T-cell (primary cell): ENCODE data around the gene TCL1A. TPM values are rescaled to one million over a fixed set of nuclear protein-coding genes. Genes with fewer than 3 reads are reported as not detected.

Experiments
- ATAC-seq, 4 experiments: fragments of 200-7000 bp in 3 of 4; fragments of 150-1000 bp in 1 of 4; cut with Tn5 transposase; replicated peaks in 1 of 4; 1 replicate in 3 of 4; 2 replicates in 1 of 4; pipeline ENCODE4 v1.10.0; 2021; ENCODE audit warnings: moderate library complexity in 3 of 4, mild to moderate bottlenecking in 2 of 4, moderate number of reproducible peaks in 1 of 4
- CTCF ChIA-PET, 2 donors: fragments of 300-600 bp; sonication (Branson Sonifier 250); formaldehyde crosslinking; loops; one replicate each; lab custom pipeline; 2022; ENCODE audit warnings: antibody characterized with exemption in 2 of 2; lab: Charles Lee
- POLR2A ChIA-PET, 2 donors: fragments of 300-600 bp; sonication (Branson Sonifier 250); formaldehyde crosslinking; loops; one replicate each; lab custom pipeline; 2022; ENCODE audit warnings: antibody characterized with exemption in 2 of 2; lab: Charles Lee
- DNase-seq, 35 experiments: peaks; one replicate each; pipeline versions ENCODE4 v3.0.0 to v3.0.0-alpha.2; 2013 to 2023
- H3K27ac ChIP-seq: one replicate; pipeline ENCODE4 v1.5.1; 2013; ENCODE audit warnings: low read length
- H3K27me3 ChIP-seq, 2 experiments: replicated peaks in 1 of 2; 1 replicate in 1 of 2; 2 replicates in 1 of 2; pipeline versions ENCODE4 v1.6.1 to v1.7.0; 2013; ENCODE audit warnings: low read length in 1 of 2, mixed read lengths in 1 of 2; ENCODE audit not compliant: control insufficient read depth in 2 of 2, insufficient read depth in 2 of 2; ENCODE audit errors: extremely low read depth in 1 of 2
- H3K36me3 ChIP-seq, 2 donors: 1 replicate in 1 of 2; 2 replicates in 1 of 2; pipeline versions ENCODE4 v1.6.1 to v1.7.0; 2013; ENCODE audit warnings: low read length in 1 of 2; ENCODE audit not compliant: control insufficient read depth in 2 of 2, insufficient read depth in 1 of 2; ENCODE audit errors: extremely low read depth in 1 of 2
- H3K4me1 ChIP-seq, 2 experiments: 1 replicate in 1 of 2; 2 replicates in 1 of 2; pipeline versions ENCODE4 v1.6.1 to v1.7.0; 2013; ENCODE audit warnings: low read length in 2 of 2, mixed read lengths in 1 of 2; ENCODE audit not compliant: insufficient read depth in 2 of 2, control insufficient read depth in 1 of 2; ENCODE audit errors: extremely low read depth in 1 of 2
- H3K4me3 ChIP-seq, 2 donors: 1 replicate in 1 of 2; 2 replicates in 1 of 2; pipeline versions ENCODE4 v1.5.1 to v1.7.0; 2013; ENCODE audit warnings: mild to moderate bottlenecking in 2 of 2, low read length in 1 of 2, moderate library complexity in 1 of 2; ENCODE audit not compliant: control insufficient read depth in 1 of 2; ENCODE audit errors: extremely low read depth in 1 of 2
- H3K9me3 ChIP-seq: 2 replicates; pipeline ENCODE4 v1.7.0; 2013
- H3K27ac Mint-ChIP-seq, 2 donors: one replicate each; pipeline ENCODE4 v1.8.0; 2020 to 2021; ENCODE audit warnings: mild to moderate bottlenecking in 2 of 2, mixed read lengths in 2 of 2
- H3K27me3 Mint-ChIP-seq, 2 donors: one replicate each; pipeline ENCODE4 v1.8.0; 2021 to 2022; ENCODE audit warnings: mixed read lengths in 2 of 2
- H3K36me3 Mint-ChIP-seq: one replicate; pipeline ENCODE4 v1.8.0; 2021; ENCODE audit warnings: mixed read lengths
- H3K4me1 Mint-ChIP-seq, 3 donors: one replicate each; pipeline ENCODE4 v1.8.0; 2020 to 2022; ENCODE audit warnings: mixed read lengths in 3 of 3, mild to moderate bottlenecking in 1 of 3
- H3K4me3 Mint-ChIP-seq, 3 donors: one replicate each; pipeline ENCODE4 v1.8.0; 2020 to 2022; ENCODE audit warnings: mild to moderate bottlenecking in 3 of 3, mixed read lengths in 3 of 3, moderate library complexity in 3 of 3
- H3K9me3 Mint-ChIP-seq, 3 donors: one replicate each; pipeline ENCODE4 v1.8.0; 2020 to 2022; ENCODE audit warnings: mixed read lengths in 3 of 3
- WGBS: methylation state at CpG from one replicate; pipeline ENCODE4 v1.1.5; 2013; ENCODE audit warnings: missing lambda C conversion rate; ENCODE audit not compliant: insufficient coverage; 5-methylcytosine and 5-hydroxymethylcytosine counted together
- total RNA-seq, 35 experiments: library from RNA in 6 of 35; stranded (reverse) in 6 of 35; fragments of 120-200 nt in 1 of 35; gene quantifications; one replicate each; pipeline versions ENCODE4 v1.2.1 to v1.2.4 and lab custom pipeline; 2013 to 2026

The TCL1A gene
- total RNA-seq, 5 donors from 2014 or later (not counting 1 experiment from before 2014, with no cell fraction given), result 1.4 to 22.5 (median 2.6) TPM

- peaks cover 21 to 30% of the 10 kb centered on the region in 2 donors for H3K27me3 Mint-ChIP-seq
- POLR2A ChIA-PET, result no interaction called here
- no peaks in the 10 kb centered on the region for H3K36me3 Mint-ChIP-seq
- H3K9me3 Mint-ChIP-seq, result no peaks in the 10 kb centered on the region
- DNase-seq (no peak), ATAC-seq (no peak)
- no peaks in the 10 kb centered on the region for H3K4me1 ChIP-seq
- peaks cover 1 to 10% (median 4%) of the 10 kb centered on the region in 3 donors for H3K4me1 Mint-ChIP-seq
- CTCF ChIA-PET, result no interaction called here
- no peak overlapping the region for H3K27ac ChIP-seq
- 67% methylated on average over 12 of the region's 13 CpGs for WGBS
- no peaks in the 10 kb centered on the region for H3K36me3 ChIP-seq
- peaks cover 0 to 29% of the 10 kb centered on the region in 2 experiments for H3K27me3 ChIP-seq
- H3K4me3 Mint-ChIP-seq, result no peak overlapping the region
- H3K4me3 ChIP-seq, result no peak overlapping the region
- no peaks in the 10 kb centered on the region for H3K9me3 ChIP-seq
- no peak overlapping the region for H3K27ac Mint-ChIP-seq
These were observed 53.0 kb downstream of the TCL1A start for GRCh38 chr14:95660651-95661515.

DNA sequence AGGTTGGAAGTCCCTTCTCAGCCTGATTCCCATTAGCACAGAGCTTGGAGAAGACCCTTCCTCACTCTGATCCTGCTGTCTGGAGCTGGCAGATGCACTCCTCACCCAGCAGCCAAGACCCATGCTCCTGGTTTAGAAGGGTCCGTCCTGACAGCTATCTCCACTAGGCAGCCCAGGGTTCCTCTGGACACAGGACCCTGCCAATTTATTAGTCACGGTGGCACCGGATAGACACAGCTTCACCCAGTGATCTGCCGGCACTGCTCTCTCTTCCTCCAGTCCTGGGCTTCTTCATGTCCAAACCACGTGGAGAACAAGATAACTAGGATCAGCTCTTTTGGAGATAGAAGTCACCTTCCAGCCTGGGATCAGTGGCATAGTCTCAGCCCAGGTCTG lies 53.9 kb downstream of the TCL1A start:
- no peaks in the 10 kb centered on the region for H3K36me3 ChIP-seq
- Mint-ChIP-seq H3K27ac (no peak overlapping the region), H3K4me1 (peaks cover 1 to 10% (median 4%) of the 10 kb centered on the region in 3 donors), H3K9me3 (no peaks in the 10 kb centered on the region), H3K27me3 (peaks cover 20 to 30% of the 10 kb centered on the region in 2 donors), H3K4me3 (no peak overlapping the region), H3K36me3 (no peaks in the 10 kb centered on the region)
- DNase-seq (no peak), ATAC-seq (no peak)
- H3K27me3 ChIP-seq, result peaks cover 0 to 26% of the 10 kb centered on the region in 2 experiments
- H3K9me3 ChIP-seq, result no peaks in the 10 kb centered on the region
- H3K27ac ChIP-seq, result no peak overlapping the region
- ChIA-PET CTCF (no interaction called here), POLR2A (no interaction called here)
- WGBS, result 71% methylated on average over 5 of the region's 5 CpGs
- H3K4me3 ChIP-seq, result no peak overlapping the region
- H3K4me1 ChIP-seq, result no peaks in the 10 kb centered on the region

Other genes with a start within 250 kb of the TCL1A start
- gene SYNE3, start 197.5 kb downstream of the TCL1A start, total RNA-seq, result 10 to 100 TPM; 55.6 to 92.3 (median 77.8) TPM
- 10 to 100 TPM; 15.4 to 24.2 (median 16.0) TPM for gene GLRX5, start 179.1 kb downstream of the TCL1A start, total RNA-seq
- gene TCL1B, start 27.7 kb downstream of the TCL1A start, total RNA-seq, result 1 to 10 TPM in 1 of 5 donors, under 1 TPM in 3, not detected in 1; 0.21 to 2.0 (median 0.70) TPM
- not detected for gene TUNAR, start 162.7 kb upstream of the TCL1A start, total RNA-seq